Uterus (tissue), 2 donors: ENCODE data around the gene EFHC2.

ENCODE experiments used
- POLR2A ChIP-seq, 2 donors: fragments of 450-650 bp; IDR thresholded peaks; one replicate each; pipeline ENCODE4 v1.6.1; 2016; ENCODE audit warnings: antibody characterized with exemption in 2 of 2, mild to moderate bottlenecking in 1 of 2, moderate library complexity in 1 of 2
- TF ChIP-seq, protein P1 (sequence below), 4 experiments: fragments of 200-600 bp in 2 of 4; fragments of 450-650 bp in 2 of 4; sonication (generic) in 2 of 4; IDR thresholded peaks; one replicate each; pipeline ENCODE4 v1.5.1; 2016 to 2019; ENCODE audit warnings: antibody characterized with exemption in 4 of 4, mild to moderate bottlenecking in 2 of 4, moderate library complexity in 1 of 4

DNA sequence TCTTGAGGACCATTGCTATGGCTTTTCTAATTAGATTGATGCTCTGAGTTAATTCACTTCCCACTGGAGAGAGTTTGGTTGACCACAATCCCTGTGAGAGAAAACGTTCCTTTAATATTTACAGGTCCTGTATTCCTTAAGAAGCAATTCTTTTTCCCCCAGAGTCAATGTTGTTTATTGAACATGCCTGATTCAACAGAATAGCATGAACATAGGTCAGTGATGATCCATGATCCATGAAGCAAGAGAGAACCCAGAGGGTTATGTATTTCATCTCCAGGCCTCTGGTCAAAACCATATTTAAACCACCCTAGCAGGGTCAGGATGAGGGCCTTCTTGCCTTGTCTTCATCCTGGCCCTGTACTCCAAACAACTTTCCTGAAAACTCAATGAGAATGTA, 39.4 kb upstream of the EFHC2 start:
- TF ChIP-seq, protein P1, sequence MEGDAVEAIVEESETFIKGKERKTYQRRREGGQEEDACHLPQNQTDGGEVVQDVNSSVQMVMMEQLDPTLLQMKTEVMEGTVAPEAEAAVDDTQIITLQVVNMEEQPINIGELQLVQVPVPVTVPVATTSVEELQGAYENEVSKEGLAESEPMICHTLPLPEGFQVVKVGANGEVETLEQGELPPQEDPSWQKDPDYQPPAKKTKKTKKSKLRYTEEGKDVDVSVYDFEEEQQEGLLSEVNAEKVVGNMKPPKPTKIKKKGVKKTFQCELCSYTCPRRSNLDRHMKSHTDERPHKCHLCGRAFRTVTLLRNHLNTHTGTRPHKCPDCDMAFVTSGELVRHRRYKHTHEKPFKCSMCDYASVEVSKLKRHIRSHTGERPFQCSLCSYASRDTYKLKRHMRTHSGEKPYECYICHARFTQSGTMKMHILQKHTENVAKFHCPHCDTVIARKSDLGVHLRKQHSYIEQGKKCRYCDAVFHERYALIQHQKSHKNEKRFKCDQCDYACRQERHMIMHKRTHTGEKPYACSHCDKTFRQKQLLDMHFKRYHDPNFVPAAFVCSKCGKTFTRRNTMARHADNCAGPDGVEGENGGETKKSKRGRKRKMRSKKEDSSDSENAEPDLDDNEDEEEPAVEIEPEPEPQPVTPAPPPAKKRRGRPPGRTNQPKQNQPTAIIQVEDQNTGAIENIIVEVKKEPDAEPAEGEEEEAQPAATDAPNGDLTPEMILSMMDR (IDR thresholded peaks at IDR 0.05) = no peak
- no peak for TF ChIP-seq POLR2A (IDR thresholded peaks at IDR 0.05)
